Natural killer cell (primary cell): ENCODE data around the gene CYTL1. TPM values are rescaled to one million over a fixed set of nuclear protein-coding genes. Genes with fewer than 3 reads are reported as not detected.

Experiments
- ATAC-seq, 3 donors: fragments of 150-1000 bp in 2 of 3; fragments of 200-7000 bp in 1 of 3; cut with Tn5 transposase; 1 replicate in 1 of 3; 2 replicates in 2 of 3; pipeline ENCODE4 v1.10.0; 2021; ENCODE audit warnings: mild to moderate bottlenecking in 2 of 3, moderate library complexity in 2 of 3
- DNase-seq, 2 donors: peaks; one replicate each; pipeline versions ENCODE4 v3.0.0 to v3.0.0-alpha.2; 2013 to 2021; ENCODE audit warnings: mixed read lengths in 1 of 2
- H3K27ac ChIP-seq: one replicate; pipeline ENCODE4 v1.5.1; 2013; ENCODE audit warnings: mild to moderate bottlenecking, low read length
- H3K27me3 ChIP-seq: one replicate; pipeline ENCODE4 v1.6.1; 2013; ENCODE audit warnings: low read length; ENCODE audit not compliant: control insufficient read depth, insufficient read depth
- H3K36me3 ChIP-seq: one replicate; pipeline ENCODE4 v1.6.1; 2013; ENCODE audit warnings: low read length; ENCODE audit not compliant: control insufficient read depth, insufficient read depth
- H3K4me1 ChIP-seq: one replicate; pipeline ENCODE4 v1.6.1; 2013; ENCODE audit warnings: low read length; ENCODE audit not compliant: control insufficient read depth, insufficient read depth
- H3K4me3 ChIP-seq: one replicate; pipeline ENCODE4 v1.5.1; 2013; ENCODE audit warnings: low read length
- H3K9me3 ChIP-seq: one replicate; pipeline ENCODE4 v1.6.1; 2013; ENCODE audit warnings: low read length; ENCODE audit not compliant: control insufficient read depth, insufficient read depth
- H3K27ac Mint-ChIP-seq, 2 donors: one replicate each; pipeline ENCODE4 v1.8.0; 2022; ENCODE audit warnings: mild to moderate bottlenecking in 2 of 2, mixed read lengths in 2 of 2, moderate library complexity in 1 of 2
- H3K27me3 Mint-ChIP-seq, 2 donors: one replicate each; pipeline ENCODE4 v1.8.0; 2022; ENCODE audit warnings: low read depth in 2 of 2, mixed read lengths in 2 of 2
- H3K36me3 Mint-ChIP-seq: one replicate; pipeline ENCODE4 v1.8.0; 2022; ENCODE audit warnings: mixed read lengths
- H3K4me1 Mint-ChIP-seq, 2 donors: one replicate each; pipeline ENCODE4 v1.8.0; 2022; ENCODE audit warnings: mixed read lengths in 2 of 2
- H3K4me3 Mint-ChIP-seq: one replicate; pipeline ENCODE4 v1.8.0; 2022; ENCODE audit warnings: mild to moderate bottlenecking, moderate library complexity, mixed read lengths
- H3K9me3 Mint-ChIP-seq, 2 donors: one replicate each; pipeline ENCODE4 v1.8.0; 2022; ENCODE audit warnings: mixed read lengths in 2 of 2
- WGBS: methylation state at CpG from one replicate; pipeline ENCODE4 v1.1.7; 2013; ENCODE audit warnings: missing lambda C conversion rate; ENCODE audit not compliant: insufficient coverage; 5-methylcytosine and 5-hydroxymethylcytosine counted together
- intact Hi-C: fragments of 100-400 bp; cut with micrococcal nuclease; formaldehyde crosslinking; loops from one replicate; pipeline ENCODE4 v1.14.2; 2022
- total RNA-seq, 4 donors: library from RNA; stranded (reverse); fragments of 120-200 nt in 1 of 4; gene quantifications; one replicate each; pipeline versions ENCODE4 v1.2.3 to v1.2.4, GENCODE V29; 2013 to 2022
- TF ChIP-seq, protein P1 (sequence below): fragments of 200-600 bp; IDR thresholded peaks from one replicate; pipeline ENCODE4 v1.8.0; 2022; ENCODE audit warnings: antibody characterized with exemption

Gene CYTL1
- total RNA-seq, 3 donors from 2014 or later (not counting 1 experiment from before 2014, with no cell fraction given) = 1.00 to 4.4 (median 1.9) TPM

- H3K4me1 Mint-ChIP-seq = peaks cover 7 to 14% of the 10 kb centered on the region in 2 donors
- peaks cover 6% of the 10 kb centered on the region for H3K4me1 ChIP-seq
- TF ChIP-seq, protein P1, sequence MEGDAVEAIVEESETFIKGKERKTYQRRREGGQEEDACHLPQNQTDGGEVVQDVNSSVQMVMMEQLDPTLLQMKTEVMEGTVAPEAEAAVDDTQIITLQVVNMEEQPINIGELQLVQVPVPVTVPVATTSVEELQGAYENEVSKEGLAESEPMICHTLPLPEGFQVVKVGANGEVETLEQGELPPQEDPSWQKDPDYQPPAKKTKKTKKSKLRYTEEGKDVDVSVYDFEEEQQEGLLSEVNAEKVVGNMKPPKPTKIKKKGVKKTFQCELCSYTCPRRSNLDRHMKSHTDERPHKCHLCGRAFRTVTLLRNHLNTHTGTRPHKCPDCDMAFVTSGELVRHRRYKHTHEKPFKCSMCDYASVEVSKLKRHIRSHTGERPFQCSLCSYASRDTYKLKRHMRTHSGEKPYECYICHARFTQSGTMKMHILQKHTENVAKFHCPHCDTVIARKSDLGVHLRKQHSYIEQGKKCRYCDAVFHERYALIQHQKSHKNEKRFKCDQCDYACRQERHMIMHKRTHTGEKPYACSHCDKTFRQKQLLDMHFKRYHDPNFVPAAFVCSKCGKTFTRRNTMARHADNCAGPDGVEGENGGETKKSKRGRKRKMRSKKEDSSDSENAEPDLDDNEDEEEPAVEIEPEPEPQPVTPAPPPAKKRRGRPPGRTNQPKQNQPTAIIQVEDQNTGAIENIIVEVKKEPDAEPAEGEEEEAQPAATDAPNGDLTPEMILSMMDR = no peak
- no peaks in the 10 kb centered on the region for H3K9me3 ChIP-seq
- H3K36me3 ChIP-seq = no peaks in the 10 kb centered on the region
- peaks cover 0 to 3% of the 10 kb centered on the region in 2 donors for H3K27me3 Mint-ChIP-seq
- no peaks in the 10 kb centered on the region for H3K36me3 Mint-ChIP-seq
- intact Hi-C loops = no loop called here
- no peaks in the 10 kb centered on the region for H3K27me3 ChIP-seq
- 84% methylated on average over 5 of the region's 8 CpGs for WGBS
- no peak for DNase-seq
- no peak overlapping the region for H3K4me3 ChIP-seq
- H3K27ac Mint-ChIP-seq = no peak overlapping the region
- H3K27ac ChIP-seq = no peak overlapping the region
- H3K9me3 Mint-ChIP-seq = no peaks in the 10 kb centered on the region
- no peak overlapping the region for H3K4me3 Mint-ChIP-seq
- peak in 1 of 3 donors; percentile 57 for ATAC-seq
Measured at GRCh38 chr4:5037553-5038551, 18.6 kb upstream of the CYTL1 start.

DNA sequence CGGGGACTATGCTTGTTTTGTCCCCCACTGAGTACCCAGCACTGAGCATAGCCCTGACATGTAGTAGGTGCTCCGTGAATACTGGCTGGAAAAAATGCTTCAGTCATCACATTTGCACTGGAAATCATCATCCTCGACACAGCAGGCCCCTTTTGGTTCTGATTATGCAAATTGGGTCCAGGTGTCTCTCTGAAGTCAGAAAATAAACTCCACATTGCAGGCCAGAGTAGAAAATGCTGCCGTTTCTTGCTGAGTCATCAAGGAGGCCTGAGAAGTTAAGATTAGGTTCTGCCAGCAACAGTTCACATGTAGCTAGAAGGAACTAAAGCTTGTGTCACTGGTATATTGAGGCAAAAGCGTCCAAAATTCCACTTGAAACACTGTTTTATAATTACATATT lies 17.0 kb upstream of the CYTL1 start:
- DNase-seq = no peak
- Mint-ChIP-seq H3K4me1 (peaks cover 7 to 14% of the 10 kb centered on the region in 2 donors), H3K36me3 (no peaks in the 10 kb centered on the region), H3K9me3 (no peaks in the 10 kb centered on the region), H3K27ac (no peak overlapping the region), H3K4me3 (no peak overlapping the region), H3K27me3 (peaks cover 0 to 3% of the 10 kb centered on the region in 2 donors)
- TF ChIP-seq, protein P1 = no peak
- no peaks in the 10 kb centered on the region for H3K9me3 ChIP-seq
- ATAC-seq = no peak
- intact Hi-C loops = no loop called here
- WGBS = 33% methylated on average over 4 of the region's 5 CpGs
- H3K4me1 ChIP-seq = peaks cover 6% of the 10 kb centered on the region
- H3K36me3 ChIP-seq = no peaks in the 10 kb centered on the region
- no peak overlapping the region for H3K27ac ChIP-seq
- H3K27me3 ChIP-seq = no peaks in the 10 kb centered on the region
- no peak overlapping the region for H3K4me3 ChIP-seq

DNA sequence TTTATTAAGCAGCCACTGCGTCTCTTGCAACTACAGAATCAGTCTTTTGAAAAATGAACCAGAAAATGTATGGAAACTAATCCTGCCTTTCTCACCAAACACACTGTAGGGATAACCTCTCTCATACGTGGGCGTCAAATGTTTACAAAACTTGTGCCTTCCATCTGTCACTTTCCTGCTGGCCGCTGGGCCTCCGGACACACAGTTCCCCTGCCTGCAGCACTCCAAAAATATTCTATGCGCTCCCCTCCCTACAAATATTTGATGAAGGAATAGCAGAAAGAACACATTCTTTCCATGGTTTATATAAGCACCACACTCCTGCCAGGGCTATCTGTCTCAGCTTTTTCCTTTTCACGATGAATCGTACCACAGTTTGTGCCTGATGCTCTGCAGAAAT lies 14.9 kb upstream of the CYTL1 start:
- TF ChIP-seq, protein P1 = no peak
- no peaks in the 10 kb centered on the region for H3K36me3 Mint-ChIP-seq
- H3K9me3 Mint-ChIP-seq = no peaks in the 10 kb centered on the region
- peak overlapping the region in 1 of 2 donors; percentile 48 for H3K27ac Mint-ChIP-seq
- H3K4me3 Mint-ChIP-seq = no peak overlapping the region
- H3K36me3 ChIP-seq = no peaks in the 10 kb centered on the region
- H3K9me3 ChIP-seq = no peaks in the 10 kb centered on the region
- peaks cover 6% of the 10 kb centered on the region for H3K4me1 ChIP-seq
- 90% methylated on average over 8 of the region's 8 CpGs for WGBS
- no peaks in the 10 kb centered on the region for H3K27me3 ChIP-seq
- peaks cover 0 to 3% of the 10 kb centered on the region in 2 donors for H3K27me3 Mint-ChIP-seq
- no peak for ATAC-seq
- no peak for DNase-seq
- intact Hi-C loops = no loop called here
- no peak overlapping the region for H3K4me3 ChIP-seq
- no peak overlapping the region for H3K27ac ChIP-seq
- H3K4me1 Mint-ChIP-seq = peaks cover 7 to 14% of the 10 kb centered on the region in 2 donors
